ENCODE data around the gene ABL1.

The ABL1 gene

GRCh38 chr9:130854835-130855234, 19.8 kb downstream of the ABL1 start:
- Histone ChIP-seq H3F3A (ENCODE audit: insufficient read depth) (no peaks in the 10 kb centered on the region), H3K79me2 (ENCODE audit: insufficient read depth, low read length) (no peaks in the 10 kb centered on the region), H3K4me2 (ENCODE audit: low read depth, low read length, poor library complexity, severe bottlenecking) (no peak overlapping the region), H3K4me3 (ENCODE audit: insufficient read depth, low read length, poor library complexity, severe bottlenecking) (no peak overlapping the region), H2AFZ (ENCODE audit: low read depth, low read length, severe bottlenecking) (no peak overlapping the region), H3K9me2 (replicated peaks; ENCODE audit: insufficient read depth, low read length) (no peaks in the 10 kb centered on the region), H3K27me3 (ENCODE audit: low read length) (no peaks in the 10 kb centered on the region), H3K9ac (ENCODE audit: low read length) (no peak overlapping the region), H4K20me1 (ENCODE audit: low read depth, low read length) (peaks cover 3% of the 10 kb centered on the region; the same call in 1 of the 2 replicates), H3K36me3 (ENCODE audit: low read length) (no peaks in the 10 kb centered on the region), H3K27ac (ENCODE audit: low read depth, low read length) (no peak overlapping the region), H3K9me3 (ENCODE audit: insufficient read depth, low read length) (no peaks in the 10 kb centered on the region)
- TF ChIP-seq CTCF (IDR thresholded peaks at IDR 0.05; ENCODE audit: insufficient read depth, low read length, poor library complexity, severe bottlenecking) (no peak), EZH2phosphoT487 (conservative IDR thresholded peaks at IDR 0.05; ENCODE audit: low read length) (no peak)

- Histone ChIP-seq H3K9me3 (ENCODE audit: insufficient read depth, low read length) (no peaks in the 10 kb centered on the region), H3K4me2 (ENCODE audit: low read depth, low read length, poor library complexity, severe bottlenecking) (no peak overlapping the region), H2AFZ (ENCODE audit: low read depth, low read length, severe bottlenecking) (no peak overlapping the region), H3F3A (ENCODE audit: insufficient read depth) (no peaks in the 10 kb centered on the region), H4K20me1 (ENCODE audit: low read depth, low read length) (no peaks in the 10 kb centered on the region; the same call in 1 of the 2 replicates), H3K36me3 (ENCODE audit: low read length) (no peaks in the 10 kb centered on the region), H3K9me2 (replicated peaks; ENCODE audit: insufficient read depth, low read length) (no peaks in the 10 kb centered on the region), H3K9ac (ENCODE audit: low read length) (no peak overlapping the region), H3K4me3 (ENCODE audit: insufficient read depth, low read length, poor library complexity, severe bottlenecking) (no peak overlapping the region), H3K27me3 (ENCODE audit: low read length) (no peaks in the 10 kb centered on the region), H3K79me2 (ENCODE audit: insufficient read depth, low read length) (no peaks in the 10 kb centered on the region), H3K27ac (ENCODE audit: low read depth, low read length) (no peak overlapping the region)
- TF ChIP-seq CTCF (IDR thresholded peaks at IDR 0.05; ENCODE audit: insufficient read depth, low read length, poor library complexity, severe bottlenecking) (no peak), EZH2phosphoT487 (conservative IDR thresholded peaks at IDR 0.05; ENCODE audit: low read length) (no peak)
Measured at GRCh38 chr9:130856474-130856873, 21.4 kb downstream of the ABL1 start.

GRCh38 chr9:130857864-130858738, 23.0 kb downstream of the ABL1 start:
- H3K36me3 ChIP-seq (ENCODE audit: low read length) = no peaks in the 10 kb centered on the region

More at GRCh38 chr9:130857864-130858738, 23.0 kb downstream of the ABL1 start:
- no peaks in the 10 kb centered on the region for H3K9me2 ChIP-seq (replicated peaks; ENCODE audit: insufficient read depth, low read length)
- H3K9ac ChIP-seq (ENCODE audit: low read length) = no peak overlapping the region
- no peak overlapping the region for H3K4me3 ChIP-seq (ENCODE audit: insufficient read depth, low read length, poor library complexity, severe bottlenecking)
- TF ChIP-seq EZH2phosphoT487 (conservative IDR thresholded peaks at IDR 0.05; ENCODE audit: low read length) (no peak), CTCF (IDR thresholded peaks at IDR 0.05; ENCODE audit: insufficient read depth, low read length, poor library complexity, severe bottlenecking) (no peak)
- no peaks in the 10 kb centered on the region for H3K27me3 ChIP-seq (ENCODE audit: low read length)
- no peaks in the 10 kb centered on the region for H3F3A ChIP-seq (ENCODE audit: insufficient read depth)
- no peaks in the 10 kb centered on the region for H3K79me2 ChIP-seq (ENCODE audit: insufficient read depth, low read length)
- H3K9me3 ChIP-seq (ENCODE audit: insufficient read depth, low read length) = no peaks in the 10 kb centered on the region
- H4K20me1 ChIP-seq (ENCODE audit: low read depth, low read length) = no peaks in the 10 kb centered on the region
- no peak overlapping the region for H2AFZ ChIP-seq (ENCODE audit: low read depth, low read length, severe bottlenecking)
- H3K27ac ChIP-seq (ENCODE audit: low read depth, low read length) = no peak overlapping the region
- no peak overlapping the region for H3K4me2 ChIP-seq (ENCODE audit: low read depth, low read length, poor library complexity, severe bottlenecking)

Measured in SU-DHL-6 (cell line).